Neuronal stem cell (in vitro differentiated cells): ENCODE data around the gene LRRC74A.

Source experiments
- DNase-seq: peaks from one replicate; pipeline ENCODE4 v3.0.0-alpha.2; 2013; ENCODE audit warnings: low spot score
- H2AFZ ChIP-seq: one replicate; pipeline ENCODE4 v1.6.1; 2013; ENCODE audit warnings: mild to moderate bottlenecking, low read length, inconsistent platforms
- H2AK5ac ChIP-seq: 2 replicates; pipeline ENCODE4 v1.6.1; 2013; ENCODE audit warnings: low read depth, mild to moderate bottlenecking, inconsistent platforms, low read length, moderate library complexity, mixed read lengths
- H2BK120ac ChIP-seq: 2 replicates; pipeline ENCODE4 v1.6.1; 2013; ENCODE audit warnings: low read depth, mild to moderate bottlenecking, inconsistent platforms, low read length, moderate library complexity, mixed read lengths
- H2BK12ac ChIP-seq: one replicate; pipeline ENCODE4 v1.6.1; 2013; ENCODE audit warnings: low read length, inconsistent platforms
- H2BK15ac ChIP-seq: 2 replicates; pipeline ENCODE4 v1.6.1; 2013; ENCODE audit warnings: mild to moderate bottlenecking, low read length, inconsistent platforms, mixed read lengths
- H2BK5ac ChIP-seq: one replicate; pipeline ENCODE4 v1.6.1; 2013; ENCODE audit warnings: inconsistent platforms, mild to moderate bottlenecking, low read length, moderate library complexity
- H3K14ac ChIP-seq: one replicate; pipeline ENCODE4 v1.6.1; 2013; ENCODE audit warnings: low read length, inconsistent platforms
- H3K18ac ChIP-seq: 2 replicates; pipeline ENCODE4 v1.6.1; 2013; ENCODE audit warnings: low read length, inconsistent platforms
- H3K23ac ChIP-seq: 2 replicates; pipeline ENCODE4 v1.6.1; 2013; ENCODE audit warnings: low read depth, mild to moderate bottlenecking, mixed read lengths, low read length, inconsistent platforms; ENCODE audit not compliant: poor library complexity
- H3K27ac ChIP-seq: replicated peaks from 3 replicates; pipeline ENCODE4 v1.5.1; 2013; ENCODE audit warnings: low read length, inconsistent platforms
- H3K27me3 ChIP-seq, 3 experiments: 2 replicates each; pipeline ENCODE4 v1.6.1; 2013; ENCODE audit warnings: low read length in 3 of 3, mild to moderate bottlenecking in 2 of 3, inconsistent platforms in 1 of 3, low read depth in 1 of 3, mixed read lengths in 1 of 3, moderate library complexity in 1 of 3; ENCODE audit not compliant: control insufficient read depth in 3 of 3, insufficient read depth in 3 of 3
- H3K36me3 ChIP-seq, 2 donors: replicated peaks in 1 of 2; 2 replicates each; pipeline ENCODE4 v1.6.1; 2013; ENCODE audit warnings: low read length in 2 of 2; ENCODE audit not compliant: control insufficient read depth in 2 of 2, insufficient read depth in 2 of 2
- H3K4ac ChIP-seq: 2 replicates; pipeline ENCODE4 v1.6.1; 2013; ENCODE audit warnings: inconsistent platforms, mild to moderate bottlenecking, low read length, moderate library complexity
- H3K4me1 ChIP-seq, 2 donors: 1 replicate in 1 of 2; 2 replicates in 1 of 2; pipeline ENCODE4 v1.6.1; 2013; ENCODE audit warnings: low read length in 2 of 2, low read depth in 1 of 2; ENCODE audit not compliant: control insufficient read depth in 2 of 2, insufficient read depth in 1 of 2
- H3K4me2 ChIP-seq: one replicate; pipeline ENCODE4 v1.6.1; 2013; ENCODE audit warnings: mild to moderate bottlenecking, low read length, inconsistent platforms; ENCODE audit not compliant: insufficient read depth, poor library complexity, severe bottlenecking
- H3K4me3 ChIP-seq, 2 donors: 2 replicates each; pipeline ENCODE4 v1.5.1; 2013; ENCODE audit warnings: low read length in 2 of 2, mild to moderate bottlenecking in 2 of 2, inconsistent platforms in 1 of 2, moderate library complexity in 1 of 2
- H3K79me1 ChIP-seq: one replicate; pipeline ENCODE4 v1.6.1; 2013; ENCODE audit warnings: low read depth, mild to moderate bottlenecking, inconsistent platforms, low read length, moderate library complexity
- H3K9ac ChIP-seq: one replicate; pipeline ENCODE4 v1.6.1; 2013; ENCODE audit warnings: mild to moderate bottlenecking, low read depth, low read length, inconsistent platforms; ENCODE audit not compliant: poor library complexity
- H3K9me3 ChIP-seq, 2 donors: replicated peaks in 1 of 2; 2 replicates each; pipeline versions ENCODE3 to v1.6.1; 2013; ENCODE audit warnings: low read length in 2 of 2, mild to moderate bottlenecking in 2 of 2, inconsistent platforms in 1 of 2, low read depth in 1 of 2, mixed read lengths in 1 of 2, moderate library complexity in 1 of 2; ENCODE audit not compliant: control insufficient read depth in 2 of 2, insufficient read depth in 1 of 2
- H4K8ac ChIP-seq: one replicate; pipeline ENCODE4 v1.6.1; 2013; ENCODE audit warnings: low read depth, mild to moderate bottlenecking, inconsistent platforms, low read length, moderate library complexity
- H4K91ac ChIP-seq: one replicate; pipeline ENCODE4 v1.6.1; 2013; ENCODE audit warnings: low read length, low read depth, mild to moderate bottlenecking, inconsistent platforms; ENCODE audit not compliant: poor library complexity
- WGBS, 2 donors: extraction: QIAGEN DNeasy Blood & Tissue Kit; methylation state at CpG; one replicate each; pipeline ENCODE4 v1.1.7; 2013; ENCODE audit warnings: missing lambda C conversion rate in 2 of 2, mixed read lengths in 1 of 2; ENCODE audit not compliant: insufficient read length in 2 of 2, insufficient replicate concordance in 1 of 2; ENCODE audit errors: extremely low coverage in 2 of 2; 5-methylcytosine and 5-hydroxymethylcytosine counted together

The LRRC74A gene

GRCh38 chr14:76827696-76828296, 1.6 kb downstream of the LRRC74A start:
- Histone ChIP-seq H3K4me3 (no peak overlapping the region), H3K9me3 (peaks cover 0 to 4% of the 10 kb centered on the region in 2 donors), H4K91ac (no peak overlapping the region), H2BK120ac (no peak overlapping the region), H3K4me2 (no peak overlapping the region), H3K27me3 (peaks cover 0 to 39% (median 0%) of the 10 kb centered on the region in 3 experiments), H2BK12ac (no peak overlapping the region), H2BK5ac (no peak overlapping the region), H2AFZ (no peak overlapping the region), H3K36me3 (no peaks in the 10 kb centered on the region), H3K4me1 (peaks cover 4 to 16% of the 10 kb centered on the region in 2 donors), H3K4ac (no peak overlapping the region), H3K79me1 (no peaks in the 10 kb centered on the region), H3K27ac (no peak overlapping the region), H4K8ac (no peak overlapping the region), H2BK15ac (no peak overlapping the region), H3K9ac (no peak overlapping the region), H3K18ac (no peak overlapping the region), H2AK5ac (peak overlapping the region; percentile 25), H3K23ac (no peak overlapping the region), H3K14ac (no peak overlapping the region)
- WGBS, 2 donors: no CpG with 5 or more reads among the region's 9 CpGs
- no peak for DNase-seq

- Histone ChIP-seq H3K18ac (peak overlapping the region; percentile 46), H3K9ac (no peak overlapping the region), H3K27ac (no peak overlapping the region), H2BK5ac (no peak overlapping the region), H2BK15ac (peak overlapping the region; percentile 12), H3K4me2 (no peak overlapping the region), H3K9me3 (peaks cover 0 to 4% of the 10 kb centered on the region in 2 donors), H3K14ac (no peak overlapping the region), H3K4me1 (peaks cover 4 to 16% of the 10 kb centered on the region in 2 donors), H2AFZ (peak overlapping the region; percentile 49), H4K91ac (no peak overlapping the region), H3K79me1 (no peaks in the 10 kb centered on the region), H2BK120ac (no peak overlapping the region), H3K4me3 (no peak overlapping the region), H2AK5ac (no peak overlapping the region), H3K27me3 (peaks cover 0 to 39% (median 0%) of the 10 kb centered on the region in 3 experiments), H4K8ac (no peak overlapping the region), H3K4ac (no peak overlapping the region), H3K36me3 (no peaks in the 10 kb centered on the region), H3K23ac (no peak overlapping the region), H2BK12ac (no peak overlapping the region)
- WGBS, 2 donors: no CpG with 5 or more reads among the region's 17 CpGs
- DNase-seq: no peak
Observed at GRCh38 chr14:76828339-76829012, 2.3 kb downstream of the LRRC74A start.

- no peak overlapping the region for H3K23ac ChIP-seq
- no peak for DNase-seq
- H2BK120ac ChIP-seq: no peak overlapping the region
- no peak overlapping the region for H2AK5ac ChIP-seq
- no peak overlapping the region for H3K14ac ChIP-seq
- H3K4me2 ChIP-seq: no peak overlapping the region
- peaks cover 0 to 39% (median 0%) of the 10 kb centered on the region in 3 experiments for H3K27me3 ChIP-seq
- no CpG with 5 or more reads among the region's 3 CpGs for WGBS, 2 donors
- H3K4ac ChIP-seq: no peak overlapping the region
- H4K91ac ChIP-seq: no peak overlapping the region
- H3K9ac ChIP-seq: no peak overlapping the region
- H3K4me1 ChIP-seq: peaks cover 4 to 16% of the 10 kb centered on the region in 2 donors
- no peak overlapping the region for H2AFZ ChIP-seq
- H3K18ac ChIP-seq: no peak overlapping the region
- H3K79me1 ChIP-seq: no peaks in the 10 kb centered on the region
- H2BK5ac ChIP-seq: no peak overlapping the region
- H3K4me3 ChIP-seq: no peak overlapping the region
- no peak overlapping the region for H3K27ac ChIP-seq
- H2BK12ac ChIP-seq: no peak overlapping the region
- H2BK15ac ChIP-seq: peak overlapping the region; percentile 12
- H3K36me3 ChIP-seq: no peaks in the 10 kb centered on the region
- peaks cover 0 to 4% of the 10 kb centered on the region in 2 donors for H3K9me3 ChIP-seq
- no peak overlapping the region for H4K8ac ChIP-seq
Observed at GRCh38 chr14:76829013-76829365, 2.8 kb downstream of the LRRC74A start.

- H2AFZ ChIP-seq: peak overlapping the region; percentile 1
- H2BK12ac ChIP-seq: no peak overlapping the region
- peak overlapping the region; percentile 8 for H3K18ac ChIP-seq
- peaks cover 0 to 3% of the 10 kb centered on the region in 2 donors for H3K9me3 ChIP-seq
- H3K79me1 ChIP-seq: no peaks in the 10 kb centered on the region
- H3K9ac ChIP-seq: no peak overlapping the region
- H2BK15ac ChIP-seq: no peak overlapping the region
- H2BK5ac ChIP-seq: no peak overlapping the region
- H4K8ac ChIP-seq: no peak overlapping the region
- peak overlapping the region; percentile 2 for H2BK120ac ChIP-seq
- no CpG with 5 or more reads among the region's 7 CpGs for WGBS, 2 donors
- peak overlapping the region in 1 of 2 donors; percentile 6 for H3K4me3 ChIP-seq
- peaks cover 0 to 39% (median 0%) of the 10 kb centered on the region in 3 experiments for H3K27me3 ChIP-seq
- H3K4ac ChIP-seq: no peak overlapping the region
- no peak overlapping the region for H4K91ac ChIP-seq
- no peak overlapping the region for H3K14ac ChIP-seq
- no peaks in the 10 kb centered on the region for H3K36me3 ChIP-seq
- no peak overlapping the region for H3K23ac ChIP-seq
- H2AK5ac ChIP-seq: no peak overlapping the region
- H3K4me1 ChIP-seq: peaks cover 4 to 22% of the 10 kb centered on the region in 2 donors
- DNase-seq: no peak
- H3K27ac ChIP-seq: no peak overlapping the region
- H3K4me2 ChIP-seq: no peak overlapping the region
Observed at GRCh38 chr14:76829650-76830421, 3.6 kb downstream of the LRRC74A start.
